ENCODE data around the gene HGF. TPM values are rescaled to one million over a fixed set of nuclear protein-coding genes. Genes with fewer than 3 reads are reported as not detected.

HGF gene
- total and polyA plus RNA-seq, 2 of the 8 experiments (the other 6 are each of a cell fraction or from before 2014, with no cell fraction given): 0.05 to 0.60 TPM

DNA sequence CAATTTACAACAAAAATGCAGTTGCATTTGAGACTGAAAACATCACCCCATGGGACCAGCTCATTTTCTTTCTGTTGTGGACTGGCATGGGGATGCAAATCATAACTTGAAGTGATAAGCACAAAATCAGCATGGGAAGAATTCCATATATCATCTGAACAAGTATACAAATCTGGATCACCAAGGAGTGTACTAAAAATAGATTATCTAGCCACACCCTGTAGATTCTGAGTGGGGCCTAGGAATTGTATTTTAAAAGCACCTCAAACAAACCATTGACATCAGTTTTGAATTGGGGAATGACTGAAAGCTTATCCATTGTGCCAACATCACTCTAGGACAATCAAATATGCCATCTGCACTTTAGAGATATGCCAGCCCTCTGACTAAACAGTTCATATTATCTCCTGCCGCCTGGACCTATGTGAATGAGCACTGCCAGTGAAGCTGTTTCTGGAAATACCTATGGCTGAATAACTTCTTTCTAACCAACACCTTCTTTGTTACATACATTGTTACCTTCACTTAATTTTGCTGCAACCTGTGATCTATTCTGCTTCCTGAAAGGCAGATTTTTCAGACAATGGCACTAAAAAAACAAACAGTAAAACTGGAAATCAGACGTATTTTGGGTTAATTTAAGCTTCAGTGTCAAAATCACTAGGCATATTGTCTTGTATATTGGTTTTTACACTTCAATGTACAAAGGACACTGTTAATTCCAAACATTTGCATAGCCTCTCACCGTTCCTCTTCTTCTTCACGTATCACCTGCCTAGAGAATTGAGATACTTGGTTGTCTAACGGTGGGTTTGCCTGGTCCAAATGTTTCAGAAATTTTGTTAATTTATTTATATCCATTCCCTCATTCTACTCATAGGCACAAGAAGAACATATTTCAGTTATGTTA lies 42.4 kb upstream of the HGF start (continued):
- no peak for TF ChIP-seq SRF (IDR thresholded peaks at IDR 0.05; ENCODE audit: low read depth, low read length)
